Kidney (tissue), 14 donors: ENCODE measurements around the gene DDX41. TPM values are rescaled to one million over a fixed set of nuclear protein-coding genes. Genes with fewer than 3 reads are reported as not detected.

Experiments used
- DNase-seq, 5 donors: peaks; one replicate each; pipeline ENCODE4 v3.0.0-alpha.2; 2013 to 2020
- FAIRE-seq: peaks from 2 replicates; lab custom pipeline; 2012; peaks lifted over from hg19 to GRCh38; lab: Jason Lieb, UNC
- H3K27ac ChIP-seq, 2 donors: one replicate each; pipeline ENCODE4 v1.7.0; 2013; ENCODE audit warnings: low read depth in 2 of 2, low read length in 2 of 2, inconsistent platforms in 1 of 2
- H3K27me3 ChIP-seq: one replicate; pipeline ENCODE4 v1.7.1; 2013; ENCODE audit warnings: low read length, inconsistent platforms; ENCODE audit not compliant: control insufficient read depth, insufficient read depth
- H3K36me3 ChIP-seq, 3 donors: one replicate each; pipeline versions ENCODE4 v1.7.0 to v1.7.1; 2013; ENCODE audit warnings: low read length in 3 of 3, control low read depth in 1 of 3, inconsistent platforms in 1 of 3; ENCODE audit not compliant: insufficient read depth in 3 of 3, control insufficient read depth in 2 of 3
- H3K4me1 ChIP-seq, 3 donors: one replicate each; pipeline versions ENCODE4 v1.7.0 to v1.7.1; 2013; ENCODE audit warnings: low read length in 3 of 3, inconsistent platforms in 1 of 3, low read depth in 1 of 3; ENCODE audit not compliant: control insufficient read depth in 2 of 3, insufficient read depth in 2 of 3
- H3K4me3 ChIP-seq, 3 donors: one replicate each; pipeline versions ENCODE4 v1.7.0 to v1.8.1; 2013; ENCODE audit warnings: low read length in 3 of 3, control low read depth in 1 of 3, inconsistent platforms in 1 of 3
- H3K9ac ChIP-seq, 3 donors: one replicate each; pipeline versions ENCODE4 v1.7.0 to v1.7.1; 2013; ENCODE audit warnings: low read length in 3 of 3, control low read depth in 1 of 3, inconsistent platforms in 1 of 3
- H3K9me3 ChIP-seq, 3 donors: one replicate each; pipeline versions ENCODE4 v1.7.0 to v1.7.1; 2013; ENCODE audit warnings: low read length in 3 of 3, control low read depth in 1 of 3, inconsistent platforms in 1 of 3; ENCODE audit not compliant: control insufficient read depth in 2 of 3, insufficient read depth in 1 of 3
- intact Hi-C: fragments of 100-400 bp; cut with DNase I; formaldehyde crosslinking; loops from one replicate; pipeline ENCODE4 v1.11.1; 2022
- polyA plus RNA-seq: library from polyadenylated mRNA; stranded (reverse); fragments of 350-450 nt; fragmentation: Illumina TruSeq; extraction: RNeasy Lipid Tissue Mini Kit (QIAGEN cat#74804); gene quantifications from one replicate; pipeline ENCODE4 v1.2.3, GENCODE V29; 2014; ENCODE audit warnings: low read depth, low replicate concordance; ENCODE audit not compliant: insufficient read depth
- total RNA-seq: library from RNA; stranded (reverse); fragmentation: NEBNext Ultra II Directional; extraction: Animal tissue kit (Norgen Biotek cat#: 25700); gene quantifications from one replicate; pipeline ENCODE4 v1.2.1, GENCODE V29; 2021
- TF ChIP-seq, protein P1 (sequence below): IDR thresholded peaks from 3 replicates; pipeline ENCODE4 v1.5.1; 2012; ENCODE audit warnings: mild to moderate bottlenecking, moderate library complexity, borderline replicate concordance; ENCODE audit not compliant: insufficient read depth; ENCODE audit errors: extremely low read depth
- donor health status: control.
- donor health status: control.
- donor health status: control.
- donor health status: control.
- donor health status: control.
- donor health status: DM: yes; HTN: yes; CAD: no.
- donor health status: Normal renal cell carcinoma (clear cell type).

DDX41 gene
- total and polyA plus RNA-seq, 2 donors from 2014 or later = 86.7 to 97.3 TPM

DNA sequence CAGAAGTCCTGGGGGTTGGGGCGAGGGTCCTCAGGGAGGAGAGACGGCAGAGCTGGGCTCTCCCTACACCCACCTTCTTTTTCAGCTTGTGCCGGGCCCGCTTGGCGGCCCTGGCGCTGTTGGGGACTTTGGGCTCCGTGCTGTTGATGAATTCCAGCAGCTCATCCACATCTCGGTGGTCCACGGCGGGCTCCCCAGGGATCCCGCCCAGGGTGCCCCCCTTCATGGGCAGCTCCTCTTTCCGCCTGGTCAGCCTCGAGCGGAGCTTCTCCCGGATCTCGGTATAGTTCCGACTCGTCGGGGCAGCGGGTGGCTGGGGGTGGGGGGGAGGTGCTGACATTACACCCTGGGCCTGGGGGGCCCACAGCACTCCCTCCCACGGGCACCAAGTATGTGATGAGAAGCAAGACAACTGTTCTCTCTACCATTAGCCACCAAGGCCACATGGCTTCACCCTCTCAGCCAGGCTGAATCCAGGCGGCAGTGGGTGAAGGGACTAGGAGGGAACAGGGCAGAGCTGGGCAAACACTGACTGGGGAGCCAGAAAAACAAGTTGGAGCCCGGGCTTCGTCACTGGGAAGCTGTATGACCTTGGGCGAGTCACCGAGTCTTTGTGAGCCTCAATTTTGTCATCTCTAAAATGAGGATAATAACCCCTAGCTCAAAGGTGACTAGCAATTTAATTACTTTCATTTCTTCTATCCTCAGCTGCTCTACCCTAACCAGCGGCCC lies 14.6 kb upstream of the DDX41 start:
- H3K9ac ChIP-seq = no peak overlapping the region
- H3K4me3 ChIP-seq = no peak overlapping the region
- TF ChIP-seq, protein P1, sequence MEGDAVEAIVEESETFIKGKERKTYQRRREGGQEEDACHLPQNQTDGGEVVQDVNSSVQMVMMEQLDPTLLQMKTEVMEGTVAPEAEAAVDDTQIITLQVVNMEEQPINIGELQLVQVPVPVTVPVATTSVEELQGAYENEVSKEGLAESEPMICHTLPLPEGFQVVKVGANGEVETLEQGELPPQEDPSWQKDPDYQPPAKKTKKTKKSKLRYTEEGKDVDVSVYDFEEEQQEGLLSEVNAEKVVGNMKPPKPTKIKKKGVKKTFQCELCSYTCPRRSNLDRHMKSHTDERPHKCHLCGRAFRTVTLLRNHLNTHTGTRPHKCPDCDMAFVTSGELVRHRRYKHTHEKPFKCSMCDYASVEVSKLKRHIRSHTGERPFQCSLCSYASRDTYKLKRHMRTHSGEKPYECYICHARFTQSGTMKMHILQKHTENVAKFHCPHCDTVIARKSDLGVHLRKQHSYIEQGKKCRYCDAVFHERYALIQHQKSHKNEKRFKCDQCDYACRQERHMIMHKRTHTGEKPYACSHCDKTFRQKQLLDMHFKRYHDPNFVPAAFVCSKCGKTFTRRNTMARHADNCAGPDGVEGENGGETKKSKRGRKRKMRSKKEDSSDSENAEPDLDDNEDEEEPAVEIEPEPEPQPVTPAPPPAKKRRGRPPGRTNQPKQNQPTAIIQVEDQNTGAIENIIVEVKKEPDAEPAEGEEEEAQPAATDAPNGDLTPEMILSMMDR = no peak
- DNase-seq (no peak), FAIRE-seq (no peak)
- H3K27ac ChIP-seq = no peak overlapping the region
- H3K27me3 ChIP-seq = no peaks in the 10 kb centered on the region
- H3K36me3 ChIP-seq = peaks cover 2 to 56% (median 50%) of the 10 kb centered on the region in 3 donors
- intact Hi-C loops = no loop called here
- H3K9me3 ChIP-seq = no peaks in the 10 kb centered on the region
- no peaks in the 10 kb centered on the region for H3K4me1 ChIP-seq

DNA sequence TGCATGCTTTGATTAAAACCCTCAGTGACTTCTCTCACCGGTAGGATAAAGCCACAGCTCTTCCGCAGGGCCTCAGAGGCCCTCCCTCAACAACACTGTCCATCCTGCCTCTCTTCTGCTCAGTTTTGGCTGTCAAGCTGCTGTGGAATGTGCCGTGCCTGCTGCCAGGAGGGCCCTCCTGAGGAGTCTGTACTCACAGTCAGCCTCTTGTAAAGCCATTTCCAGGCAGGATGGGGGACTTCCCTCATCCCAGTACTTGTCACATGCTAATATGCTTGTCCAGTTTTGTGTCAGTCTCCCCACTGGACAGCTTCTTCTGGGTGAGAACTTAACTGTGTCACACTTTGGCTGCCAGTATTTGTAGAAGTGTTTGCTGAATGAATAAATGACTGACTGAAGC lies 13.9 kb upstream of the DDX41 start:
- Histone ChIP-seq H3K9ac (no peak overlapping the region), H3K27ac (no peak overlapping the region), H3K9me3 (no peaks in the 10 kb centered on the region), H3K27me3 (no peaks in the 10 kb centered on the region), H3K4me1 (no peaks in the 10 kb centered on the region), H3K36me3 (peaks cover 2 to 58% (median 54%) of the 10 kb centered on the region in 3 donors), H3K4me3 (no peak overlapping the region)
- DNase-seq (no peak), FAIRE-seq (no peak)
- intact Hi-C loops = no loop called here
- TF ChIP-seq, protein P1 = no peak

DNA sequence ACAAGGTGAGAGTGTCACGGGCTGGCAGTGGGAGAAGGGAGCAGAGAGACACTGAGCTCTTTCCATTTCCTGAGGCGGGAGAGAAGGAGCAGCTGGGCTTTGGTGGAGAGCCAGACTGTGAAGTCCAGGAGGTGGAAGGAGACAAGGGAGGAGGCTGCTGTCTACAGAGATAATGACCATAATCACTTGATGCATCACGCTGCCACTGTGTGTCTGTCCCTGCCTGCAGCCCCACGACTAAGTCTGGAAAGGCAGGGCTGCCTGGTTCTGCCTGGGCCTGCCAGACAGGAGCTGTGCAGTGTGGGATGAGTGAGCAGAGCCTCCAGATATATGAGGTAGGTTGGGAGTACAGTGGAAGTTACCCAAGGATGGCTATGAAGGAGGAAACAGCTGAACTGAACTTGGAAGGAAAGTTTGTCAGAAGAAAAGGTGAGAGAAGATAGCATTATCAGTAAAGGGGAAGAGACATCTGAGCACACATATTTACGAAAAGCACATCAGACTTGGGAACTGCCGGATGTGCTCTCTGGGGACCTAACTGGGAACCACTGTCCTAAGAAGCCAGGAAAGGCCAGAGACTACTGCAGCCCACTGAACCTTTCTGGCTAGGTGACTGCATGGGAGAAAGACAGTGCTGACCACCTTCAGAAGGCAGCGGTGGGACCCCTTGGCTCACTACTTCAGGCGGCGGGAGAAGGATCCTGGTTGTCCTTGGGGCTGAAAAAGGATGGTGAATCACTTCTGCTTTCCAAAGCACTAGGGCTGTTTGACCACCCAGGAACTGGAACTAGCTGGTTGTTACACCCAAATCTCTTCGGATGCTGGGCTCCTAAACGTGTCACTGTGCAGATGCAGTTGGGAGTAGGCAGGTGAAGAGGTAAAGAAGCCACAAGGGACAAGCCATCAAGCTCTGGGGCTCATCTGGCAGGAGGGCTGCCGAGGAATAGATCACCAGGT lies 12.8 kb upstream of the DDX41 start:
- TF ChIP-seq, protein P1 = no peak
- H3K27me3 ChIP-seq = no peaks in the 10 kb centered on the region
- intact Hi-C loops = no loop called here
- no peak overlapping the region for H3K4me3 ChIP-seq
- FAIRE-seq = no peak
- no peaks in the 10 kb centered on the region for H3K9me3 ChIP-seq
- DNase-seq = no peak
- no peaks in the 10 kb centered on the region for H3K4me1 ChIP-seq
- peaks cover 2 to 61% (median 57%) of the 10 kb centered on the region in 3 donors for H3K36me3 ChIP-seq
- no peak overlapping the region for H3K27ac ChIP-seq
- no peak overlapping the region for H3K9ac ChIP-seq
